ENCODE measurements around the gene SDCBP2. TPM values are rescaled to one million over a fixed set of nuclear protein-coding genes. Genes with fewer than 3 reads are reported as not detected.

SDCBP2 gene
- total and polyA plus RNA-seq, 2 donors (not counting 1 experiment from before 2014, with no cell fraction given) = 1.2 to 1.3 TPM

- CTCF ChIA-PET = no interaction called here
- H3K36me3 ChIP-seq (replicated peaks in 1 of 2; ENCODE audit: control extremely low read depth in 1 of 2, control insufficient read depth in 1 of 2, extremely low read depth in 1 of 2, insufficient read depth in 2 of 2, low read length in 1 of 2) = no peaks in the 10 kb centered on the region
- H2AFZ ChIP-seq (ENCODE audit: insufficient read depth, low read depth, low read length, poor library complexity, severe bottlenecking) = no peak overlapping the region
- no peaks in the 10 kb centered on the region for H3K79me2 ChIP-seq (ENCODE audit: control insufficient read depth, insufficient read depth, low read length)
- no peak for TF ChIP-seq CTCF (IDR thresholded peaks at IDR 0.05)
- no peak for TF ChIP-seq EZH2 (IDR thresholded peaks at IDR 0.05; ENCODE audit: borderline replicate concordance, insufficient read depth, low read depth, low read length, poor library complexity, severe bottlenecking)
- ATAC-seq (ENCODE audit: low read depth) = no peak
- H3K4me2 ChIP-seq (replicated peaks; ENCODE audit: low read depth, low read length, poor library complexity, severe bottlenecking) = no peak overlapping the region
- H4K20me1 ChIP-seq (ENCODE audit: control insufficient read depth, insufficient read depth, low read length, poor library complexity, severe bottlenecking) = no peaks in the 10 kb centered on the region
- H3K4me1 Mint-ChIP-seq = no peaks in the 10 kb centered on the region
- H3K4me3 ChIP-seq (ENCODE audit: control extremely low read depth in 1 of 5, extremely low read depth in 1 of 5, insufficient read depth in 1 of 5, low read depth in 2 of 5, low read length in 4 of 5) = no peak overlapping the region
- no peak for DNase-seq
- peaks cover 5% of the 10 kb centered on the region for H3K27me3 Mint-ChIP-seq
- POLR2A ChIA-PET = no interaction called here
- no peak overlapping the region for H3K27ac Mint-ChIP-seq
- H3K4me3 Mint-ChIP-seq = no peak overlapping the region
- no peaks in the 10 kb centered on the region for H3K9me3 Mint-ChIP-seq (ENCODE audit: insufficient read depth)
- intact Hi-C loops (cut with micrococcal nuclease) = no loop called here
- H3K9ac ChIP-seq (ENCODE audit: low read length) = no peak overlapping the region
- no peak overlapping the region for H3K27ac ChIP-seq (ENCODE audit: low read length in 2 of 2)
- 86% methylated on average over 4 of the region's 5 CpGs for WGBS (ENCODE audit: insufficient coverage)
- no peaks in the 10 kb centered on the region for H3K4me1 ChIP-seq (ENCODE audit: control insufficient read depth in 2 of 2, insufficient read depth in 2 of 2, low read length in 2 of 2)
- no peaks in the 10 kb centered on the region for H3K9me3 ChIP-seq (ENCODE audit: control extremely low read depth in 1 of 3, control insufficient read depth in 2 of 3, insufficient read depth in 1 of 3, low read length in 2 of 3)
- H3K27me3 ChIP-seq (replicated peaks in 1 of 4; ENCODE audit: control extremely low read depth in 1 of 4, control insufficient read depth in 3 of 4, insufficient read depth in 4 of 4, low read length in 3 of 4) = no peaks in the 10 kb centered on the region
Measured at GRCh38 chr20:1291191-1291741, 37.7 kb downstream of the SDCBP2 start.

- no peaks in the 10 kb centered on the region for H3K36me3 ChIP-seq (replicated peaks in 1 of 2; ENCODE audit: control extremely low read depth in 1 of 2, control insufficient read depth in 1 of 2, extremely low read depth in 1 of 2, insufficient read depth in 2 of 2, low read length in 1 of 2)
- no peak overlapping the region for H3K27ac ChIP-seq (ENCODE audit: low read length in 2 of 2)
- WGBS (ENCODE audit: insufficient coverage) = 92% methylated on average over 7 of the region's 11 CpGs
- DNase-seq (no peak), ATAC-seq (ENCODE audit: low read depth) (no peak)
- H3K9me3 ChIP-seq (ENCODE audit: control extremely low read depth in 1 of 3, control insufficient read depth in 2 of 3, insufficient read depth in 1 of 3, low read length in 2 of 3) = no peaks in the 10 kb centered on the region
- Mint-ChIP-seq H3K27me3 (peaks cover 10% of the 10 kb centered on the region), H3K9me3 (ENCODE audit: insufficient read depth) (no peaks in the 10 kb centered on the region), H3K4me3 (no peak overlapping the region), H3K27ac (no peak overlapping the region), H3K4me1 (no peaks in the 10 kb centered on the region)
- ChIA-PET POLR2A (no interaction called here), CTCF (no interaction called here)
- H3K79me2 ChIP-seq (ENCODE audit: control insufficient read depth, insufficient read depth, low read length) = no peaks in the 10 kb centered on the region
- no peak overlapping the region for H3K9ac ChIP-seq (ENCODE audit: low read length)
- no peak overlapping the region for H3K4me2 ChIP-seq (replicated peaks; ENCODE audit: low read depth, low read length, poor library complexity, severe bottlenecking)
- H2AFZ ChIP-seq (ENCODE audit: insufficient read depth, low read depth, low read length, poor library complexity, severe bottlenecking) = no peak overlapping the region
- TF ChIP-seq EZH2 (IDR thresholded peaks at IDR 0.05; ENCODE audit: borderline replicate concordance, insufficient read depth, low read depth, low read length, poor library complexity, severe bottlenecking) (no peak), CTCF (IDR thresholded peaks at IDR 0.05) (no peak)
- H4K20me1 ChIP-seq (ENCODE audit: control insufficient read depth, insufficient read depth, low read length, poor library complexity, severe bottlenecking) = no peaks in the 10 kb centered on the region
- H3K4me3 ChIP-seq (ENCODE audit: control extremely low read depth in 1 of 5, extremely low read depth in 1 of 5, insufficient read depth in 1 of 5, low read depth in 2 of 5, low read length in 4 of 5) = no peak overlapping the region
- intact Hi-C loops (cut with micrococcal nuclease) = no loop called here
- H3K27me3 ChIP-seq (replicated peaks in 1 of 4; ENCODE audit: control extremely low read depth in 1 of 4, control insufficient read depth in 3 of 4, insufficient read depth in 4 of 4, low read length in 3 of 4) = no peaks in the 10 kb centered on the region
- no peaks in the 10 kb centered on the region for H3K4me1 ChIP-seq (ENCODE audit: control insufficient read depth in 2 of 2, insufficient read depth in 2 of 2, low read length in 2 of 2)
Measured at GRCh38 chr20:1287787-1288569, 41.0 kb downstream of the SDCBP2 start.
